Neural progenitor cell (in vitro differentiated cells): ENCODE results near the gene HS3ST2.

Experiments
- CTCF ChIP-seq: fragments of 200-600 bp; sonication (generic); IDR thresholded peaks from 2 replicates; pipeline ENCODE4 v1.5.1; 2017; ENCODE audit warnings: antibody characterized with exemption, mild to moderate bottlenecking
- EZH2 ChIP-seq: fragments of 200-600 bp; sonication (generic); IDR thresholded peaks from 2 replicates; pipeline ENCODE4 v1.6.1; 2017; ENCODE audit warnings: antibody characterized with exemption, mild to moderate bottlenecking, moderate library complexity
- EZH2phosphoT487 ChIP-seq: fragments of 200-600 bp; sonication (generic); IDR thresholded peaks from 2 replicates; pipeline ENCODE4 v1.6.1; 2017; ENCODE audit warnings: antibody characterized with exemption

GRCh38 chr16:22945361-22945760, 131.4 kb downstream of the HS3ST2 start:
- TF ChIP-seq CTCF (no peak), EZH2phosphoT487 (no peak), EZH2 (no peak)
